HCT116 (cell line): ENCODE results near the gene SEC11C. TPM values are rescaled to one million over a fixed set of nuclear protein-coding genes. Genes with fewer than 3 reads are reported as not detected.

Experiments used
- ATAC-seq: fragments of 200-7000 bp; cut with Tn5 transposase; 2 replicates; pipeline ENCODE4 v1.9.1; 2020; ENCODE audit warnings: mild to moderate bottlenecking, moderate library complexity
- BruUV-seq: library from RNA; stranded (reverse); fragments of 400-500 nt; replicated peaks from 2 replicates; lab custom pipeline; 2021; lab: Mats Ljungman, UMichigan
- CTCF ChIA-PET: fragments of 300-600 bp; sonication (Branson Sonifier 250); formaldehyde crosslinking; loops from one replicate; lab custom pipeline; 2021; ENCODE audit warnings: antibody characterized with exemption; lab: Charles Lee
- POLR2A ChIA-PET: fragments of 300-600, 350-600 bp; sonication (Branson Sonifier 250); formaldehyde crosslinking; loops from one replicate; lab custom pipeline; 2021; ENCODE audit warnings: antibody characterized with exemption; lab: Charles Lee
- RAD21 ChIA-PET, 2 experiments: fragments of 300-600 bp; sonication (Branson Sonifier 250); formaldehyde crosslinking; loops; one replicate each; lab custom pipeline; 2023; ENCODE audit warnings: low total read pairs in 2 of 2; ENCODE audit not compliant: uncharacterized antibody in 2 of 2, unreplicated experiment in 2 of 2, low non-redundant PET in 1 of 2; lab: Charles Lee
- DNase-seq: peaks from one replicate; pipeline ENCODE4 v3.0.0-alpha.2; 2010; ENCODE audit warnings: low read depth, low spot score
- H2AFZ ChIP-seq: fragments of 200-600 bp; shearing (Covaris generic), sonication (generic); 2 replicates; pipeline ENCODE4 v1.6.1; 2017; ENCODE audit warnings: low read depth, mixed run types, mixed read lengths, antibody characterized with exemption, low read length; ENCODE audit not compliant: poor library complexity, severe bottlenecking
- H3K27ac ChIP-seq: 2 replicates; pipeline ENCODE4 v1.5.1; 2012; ENCODE audit warnings: low read depth, low read length
- H3K27me3 ChIP-seq: fragments of 200-600 bp; sonication (generic); 2 replicates; pipeline ENCODE4 v1.6.1; 2016; ENCODE audit warnings: mixed run types, low read length, mixed read lengths; ENCODE audit not compliant: insufficient read depth
- H3K36me3 ChIP-seq, 2 experiments: fragments of 200-500 bp in 1 of 2; fragments of 200-600 bp in 1 of 2; sonication (Bioruptor generic) in 1 of 2; sonication (generic) in 1 of 2; 2 replicates each; pipeline versions ENCODE4 v1.5.1 to v1.6.1; 2014 to 2016; ENCODE audit warnings: low read length in 2 of 2, inconsistent platforms in 1 of 2, mixed read lengths in 1 of 2, mixed run types in 1 of 2; ENCODE audit not compliant: insufficient read depth in 2 of 2, control insufficient read depth in 1 of 2
- H3K4me1 ChIP-seq, 2 experiments: fragments of 200-600 bp in 1 of 2; sonication (generic) in 1 of 2; 2 replicates each; pipeline versions ENCODE4 v1.5.1 to v1.6.1; 2012 to 2017; ENCODE audit warnings: low read length in 2 of 2, inconsistent platforms in 1 of 2, mild to moderate bottlenecking in 1 of 2, mixed read lengths in 1 of 2, mixed run types in 1 of 2, moderate library complexity in 1 of 2; ENCODE audit not compliant: insufficient read depth in 2 of 2, control insufficient read depth in 1 of 2
- H3K4me2 ChIP-seq: fragments of 200-600 bp; sonication (generic); 2 replicates; pipeline ENCODE4 v1.6.1; 2017; ENCODE audit warnings: mixed run types, low read length, mixed read lengths
- H3K4me3 ChIP-seq, 2 experiments: fragments of 200-600 bp in 1 of 2; sonication (generic) in 1 of 2; replicated peaks in 1 of 2; 2 replicates each; pipeline ENCODE4 v1.5.1; 2011 to 2016; ENCODE audit warnings: low read length in 2 of 2, control low read depth in 1 of 2, low read depth in 1 of 2, mild to moderate bottlenecking in 1 of 2, mixed read lengths in 1 of 2, mixed run types in 1 of 2
- H3K79me2 ChIP-seq: fragments of 200-600 bp; sonication (generic); 2 replicates; pipeline ENCODE4 v1.6.1; 2017; ENCODE audit warnings: mild to moderate bottlenecking, mixed run types, low read length, moderate library complexity, mixed read lengths; ENCODE audit not compliant: insufficient read depth
- H3K9ac ChIP-seq: fragments of 200-600 bp; sonication (generic); 2 replicates; pipeline ENCODE4 v1.6.1; 2016; ENCODE audit warnings: low read length, mixed read lengths
- H3K9me2 ChIP-seq: fragments of 200-600 bp; sonication (generic), shearing (Covaris generic); 2 replicates; pipeline ENCODE4 v1.6.1; 2017; ENCODE audit warnings: mixed run types, mild to moderate bottlenecking, moderate library complexity; ENCODE audit not compliant: insufficient read depth
- H3K9me3 ChIP-seq, 2 experiments: fragments of 200-500 bp in 1 of 2; fragments of 200-600 bp in 1 of 2; sonication (Bioruptor generic) in 1 of 2; sonication (generic) in 1 of 2; 2 replicates each; pipeline ENCODE4 v1.6.1; 2014 to 2017; ENCODE audit warnings: low read length in 2 of 2, mixed read lengths in 2 of 2, inconsistent platforms in 1 of 2, low read depth in 1 of 2, mild to moderate bottlenecking in 1 of 2, mixed run types in 1 of 2, moderate library complexity in 1 of 2; ENCODE audit not compliant: control insufficient read depth in 1 of 2, insufficient read depth in 1 of 2
- H4K20me1 ChIP-seq: fragments of 200-600 bp; sonication (generic), shearing (Covaris generic); 2 replicates; pipeline ENCODE4 v1.6.1; 2017; ENCODE audit warnings: mixed run types, mild to moderate bottlenecking, moderate library complexity; ENCODE audit not compliant: insufficient read depth
- CBX3 ChIP-seq: IDR thresholded peaks from 2 replicates; pipeline ENCODE4 v1.6.1; 2012; ENCODE audit warnings: low read depth
- JUND ChIP-seq: IDR thresholded peaks from 2 replicates; pipeline ENCODE4 v1.6.1; 2012
- POLR2AphosphoS5 ChIP-seq: IDR thresholded peaks from 2 replicates; pipeline ENCODE4 v1.6.1; 2011; ENCODE audit warnings: mild to moderate bottlenecking, low read depth, low read length, moderate library complexity
- RAD21 ChIP-seq: IDR thresholded peaks from 2 replicates; pipeline ENCODE4 v1.6.1; 2012; ENCODE audit warnings: low read depth, mild to moderate bottlenecking
- SIN3A ChIP-seq: IDR thresholded peaks from 2 replicates; pipeline ENCODE4 v1.6.1; 2012; ENCODE audit warnings: low read depth
- TCF7L2 ChIP-seq: IDR thresholded peaks from 2 replicates; pipeline ENCODE4 v1.7.0; 2011; ENCODE audit warnings: borderline replicate concordance, inconsistent platforms; ENCODE audit not compliant: insufficient read depth, insufficient read length; ENCODE audit errors: extremely low read depth
- YY1 ChIP-seq: IDR thresholded peaks from 2 replicates; pipeline ENCODE4 v1.6.1; 2011; ENCODE audit warnings: low read length, low read depth, moderate library complexity, mild to moderate bottlenecking; ENCODE audit not compliant: insufficient replicate concordance; ENCODE audit errors: extremely low read depth
- ZNF274 ChIP-seq: fragments of 200-500 bp; sonication (Bioruptor generic); IDR thresholded peaks from 2 replicates; pipeline ENCODE4 v1.6.1; 2014; ENCODE audit warnings: mild to moderate bottlenecking, low read depth, low read length, inconsistent platforms
- intact Hi-C: fragments of 100-400 bp; cut with micrococcal nuclease; formaldehyde crosslinking; loops from 2 replicates; pipeline ENCODE4 v1.10.0; 2022
- total RNA-seq: library from RNA; stranded (reverse); gene quantifications from one replicate; pipeline ENCODE4 v1.2.1, GENCODE V29; 2021; ENCODE audit not compliant: unreplicated experiment
- TF ChIP-seq, protein P1 (sequence below): IDR thresholded peaks from 2 replicates; pipeline ENCODE4 v1.6.1; 2012; ENCODE audit warnings: low read depth

SEC11C gene
- total RNA-seq, 1 experiment from 2014 or later = 42.2 TPM

DNA sequence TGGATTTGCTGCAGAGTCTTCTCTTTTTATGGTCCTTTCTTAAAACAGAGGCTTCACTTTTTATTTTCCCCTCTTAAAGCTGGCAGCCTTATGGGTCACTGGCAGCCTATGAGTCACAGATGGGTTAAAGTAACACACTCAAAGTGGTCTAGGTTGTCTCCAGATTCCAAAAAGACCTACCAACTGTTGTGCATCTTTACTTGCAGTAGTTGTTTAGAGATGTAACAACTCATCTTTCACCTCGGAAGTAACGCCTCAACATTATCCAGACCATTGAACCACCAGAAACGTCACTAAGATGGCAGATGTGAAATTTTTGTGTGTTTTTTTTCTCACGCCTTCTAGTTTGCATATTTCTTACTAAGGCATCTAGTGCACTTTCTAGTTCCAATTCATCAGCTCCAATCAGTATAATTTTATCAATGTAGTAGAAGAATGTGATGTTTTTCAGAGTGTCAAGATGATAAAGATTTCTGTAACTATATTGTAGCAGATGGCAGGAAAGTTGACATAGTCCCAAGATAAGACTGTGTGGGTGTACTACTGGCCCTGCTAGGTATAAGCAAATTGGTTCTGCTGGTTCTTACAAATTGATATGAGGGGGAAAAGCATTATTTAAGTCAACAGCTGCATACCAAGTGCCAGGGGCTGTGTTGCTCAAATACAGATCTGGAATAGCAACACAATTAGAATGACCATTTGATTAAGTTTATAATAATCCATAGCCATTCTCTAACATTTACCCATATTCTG, 9.6 kb upstream of the SEC11C start:
- no peak overlapping the region for H2AFZ ChIP-seq
- no peak overlapping the region for H3K4me2 ChIP-seq
- no peak for DNase-seq
- H3K27me3 ChIP-seq = peaks cover 96% of the 10 kb centered on the region
- ChIA-PET CTCF (no interaction called here), RAD21 (no interaction called here)
- no peak overlapping the region for H3K9ac ChIP-seq
- no peak for ATAC-seq
- H3K9me3 ChIP-seq = no peaks in the 10 kb centered on the region
- no peaks in the 10 kb centered on the region for H3K9me2 ChIP-seq
- H3K4me3 ChIP-seq = no peak overlapping the region
- no peaks in the 10 kb centered on the region for H3K79me2 ChIP-seq
- H3K4me1 ChIP-seq = no peaks in the 10 kb centered on the region
- H3K36me3 ChIP-seq = no peaks in the 10 kb centered on the region
- intact Hi-C loops = no loop called here
- TF ChIP-seq SIN3A (no peak), ZNF274 (no peak), RAD21 (no peak), YY1 (no peak), CBX3 (no peak), JUND (no peak), TCF7L2 (no peak), POLR2AphosphoS5 (no peak)
- TF ChIP-seq, protein P1, sequence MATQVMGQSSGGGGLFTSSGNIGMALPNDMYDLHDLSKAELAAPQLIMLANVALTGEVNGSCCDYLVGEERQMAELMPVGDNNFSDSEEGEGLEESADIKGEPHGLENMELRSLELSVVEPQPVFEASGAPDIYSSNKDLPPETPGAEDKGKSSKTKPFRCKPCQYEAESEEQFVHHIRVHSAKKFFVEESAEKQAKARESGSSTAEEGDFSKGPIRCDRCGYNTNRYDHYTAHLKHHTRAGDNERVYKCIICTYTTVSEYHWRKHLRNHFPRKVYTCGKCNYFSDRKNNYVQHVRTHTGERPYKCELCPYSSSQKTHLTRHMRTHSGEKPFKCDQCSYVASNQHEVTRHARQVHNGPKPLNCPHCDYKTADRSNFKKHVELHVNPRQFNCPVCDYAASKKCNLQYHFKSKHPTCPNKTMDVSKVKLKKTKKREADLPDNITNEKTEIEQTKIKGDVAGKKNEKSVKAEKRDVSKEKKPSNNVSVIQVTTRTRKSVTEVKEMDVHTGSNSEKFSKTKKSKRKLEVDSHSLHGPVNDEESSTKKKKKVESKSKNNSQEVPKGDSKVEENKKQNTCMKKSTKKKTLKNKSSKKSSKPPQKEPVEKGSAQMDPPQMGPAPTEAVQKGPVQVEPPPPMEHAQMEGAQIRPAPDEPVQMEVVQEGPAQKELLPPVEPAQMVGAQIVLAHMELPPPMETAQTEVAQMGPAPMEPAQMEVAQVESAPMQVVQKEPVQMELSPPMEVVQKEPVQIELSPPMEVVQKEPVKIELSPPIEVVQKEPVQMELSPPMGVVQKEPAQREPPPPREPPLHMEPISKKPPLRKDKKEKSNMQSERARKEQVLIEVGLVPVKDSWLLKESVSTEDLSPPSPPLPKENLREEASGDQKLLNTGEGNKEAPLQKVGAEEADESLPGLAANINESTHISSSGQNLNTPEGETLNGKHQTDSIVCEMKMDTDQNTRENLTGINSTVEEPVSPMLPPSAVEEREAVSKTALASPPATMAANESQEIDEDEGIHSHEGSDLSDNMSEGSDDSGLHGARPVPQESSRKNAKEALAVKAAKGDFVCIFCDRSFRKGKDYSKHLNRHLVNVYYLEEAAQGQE = no peak
- TF ChIP-seq, all 23 proteins: peak for 0
- POLR2A ChIA-PET = no interaction called here
- Histone ChIP-seq H3K27ac (no peak overlapping the region), H4K20me1 (no peaks in the 10 kb centered on the region)
- BruUV-seq = no TSS peak
